HEK293T (cell line): ENCODE results near the gene PRSS56.

Experiments used
- CTCF ChIA-PET: fragments of 350-600 bp; formaldehyde crosslinking; extraction: SDS; loops from one replicate; lab custom pipeline; 2021; ENCODE audit warnings: antibody characterized with exemption, inconsistent platforms; lab: Yijun Ruan, JAX
- POLR2A ChIA-PET: fragments of 350-600 bp; formaldehyde crosslinking; extraction: SDS; loops from one replicate; lab custom pipeline; 2020; ENCODE audit warnings: antibody characterized with exemption, inconsistent platforms; lab: Yijun Ruan, JAX
- DNase-seq: peaks from one replicate; pipeline ENCODE4 v3.0.0; 2012; ENCODE audit warnings: mixed read lengths; ENCODE audit errors: extremely low spot score
- ARNT ChIP-seq: fragments of 450-650 bp; IDR thresholded peaks from 2 replicates; pipeline ENCODE4 v1.6.1; 2017; ENCODE audit warnings: mild to moderate bottlenecking
- BHLHE40 ChIP-seq: fragments of 450-650 bp; IDR thresholded peaks from 2 replicates; pipeline ENCODE4 v1.6.1; 2016; ENCODE audit warnings: mild to moderate bottlenecking, moderate library complexity, borderline replicate concordance
- CTBP1 ChIP-seq: fragments of 450-650 bp; IDR thresholded peaks from 2 replicates; pipeline ENCODE4 v1.6.1; 2016; ENCODE audit warnings: borderline replicate concordance
- ELF4 ChIP-seq: fragments of 450-650 bp; IDR thresholded peaks from 2 replicates; pipeline ENCODE4 v1.6.1; 2017; ENCODE audit warnings: antibody characterized with exemption
- FOXA1 ChIP-seq: fragments of 450-650 bp; IDR thresholded peaks from 2 replicates; pipeline ENCODE4 v1.6.1; 2016; ENCODE audit warnings: mild to moderate bottlenecking
- FOXK2 ChIP-seq: fragments of 450-650 bp; IDR thresholded peaks from 2 replicates; pipeline ENCODE4 v1.6.1; 2016; ENCODE audit warnings: mild to moderate bottlenecking
- FOXM1 ChIP-seq: fragments of 450-650 bp; IDR thresholded peaks from 2 replicates; pipeline ENCODE4 v1.6.1; 2017; ENCODE audit warnings: mild to moderate bottlenecking, borderline replicate concordance
- HDGF ChIP-seq: fragments of 450-650 bp; IDR thresholded peaks from 2 replicates; pipeline ENCODE4 v1.6.1; 2017; ENCODE audit warnings: antibody characterized with exemption, borderline replicate concordance
- L3MBTL2 ChIP-seq: fragments of 450-650 bp; conservative IDR thresholded peaks from 2 replicates; pipeline ENCODE4 v1.6.1; 2016; ENCODE audit warnings: mild to moderate bottlenecking
- LEF1 ChIP-seq: fragments of 450-650 bp; IDR thresholded peaks from 2 replicates; pipeline ENCODE4 v1.6.1; 2017; ENCODE audit warnings: mild to moderate bottlenecking, borderline replicate concordance
- NFRKB ChIP-seq: fragments of 450-650 bp; IDR thresholded peaks from 2 replicates; pipeline ENCODE4 v1.6.1; 2016; ENCODE audit warnings: mild to moderate bottlenecking, moderate library complexity
- PKNOX1 ChIP-seq: fragments of 450-650 bp; IDR thresholded peaks from 2 replicates; pipeline ENCODE4 v1.6.1; 2016
- SP1 ChIP-seq: fragments of 450-650 bp; IDR thresholded peaks from 2 replicates; pipeline ENCODE4 v1.6.1; 2017
- SUZ12 ChIP-seq: fragments of 450-650 bp; IDR thresholded peaks from 2 replicates; pipeline ENCODE4 v1.6.1; 2016; ENCODE audit warnings: mild to moderate bottlenecking
- TARDBP ChIP-seq: fragments of 450-650 bp; IDR thresholded peaks from 2 replicates; pipeline ENCODE4 v1.6.1; 2016
- ZNF384 ChIP-seq: fragments of 450-650 bp; IDR thresholded peaks from 2 replicates; pipeline ENCODE4 v1.6.1; 2016

The PRSS56 gene

DNA sequence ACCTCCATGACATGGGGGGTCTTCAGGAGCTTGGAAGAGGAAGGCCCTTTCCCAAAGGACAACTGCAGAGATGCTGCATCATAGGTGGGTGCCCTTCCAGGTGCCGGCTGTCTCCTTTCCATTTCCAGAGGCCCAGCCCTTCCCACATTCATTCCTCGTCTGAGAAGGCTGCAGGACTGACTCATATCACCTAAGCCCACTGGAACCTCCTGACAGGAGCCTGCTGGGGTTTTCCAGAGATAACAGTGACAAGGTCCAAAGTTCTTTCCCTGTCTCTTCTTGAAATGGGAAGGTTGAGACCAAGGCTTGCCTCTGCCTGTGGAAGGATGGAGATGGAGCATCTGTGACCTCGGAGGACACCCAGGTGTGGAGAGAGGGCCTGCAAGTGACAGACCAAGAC, 3.6 kb upstream of the PRSS56 start:
- ChIA-PET CTCF (no interaction called here), POLR2A (no interaction called here)
- no peak for TF ChIP-seq TARDBP
- no peak for TF ChIP-seq L3MBTL2
- TF ChIP-seq FOXA1, result no peak
- no peak for TF ChIP-seq SP1
- no peak for TF ChIP-seq HDGF
- no peak for TF ChIP-seq PKNOX1
- no peak for TF ChIP-seq CTBP1
- TF ChIP-seq FOXK2, result no peak
- TF ChIP-seq FOXM1, result no peak
- TF ChIP-seq LEF1, result no peak
- TF ChIP-seq SUZ12, result no peak
- TF ChIP-seq ZNF384, result no peak
- DNase-seq, result no peak

GRCh38 chr2:232518844-232519243, 1.3 kb upstream of the PRSS56 start:
- DNase-seq, result no peak
- TF ChIP-seq HDGF, result no peak
- TF ChIP-seq ZNF384, result no peak
- no peak for TF ChIP-seq SUZ12
- no peak for TF ChIP-seq LEF1
- no peak for TF ChIP-seq ELF4
- no peak for TF ChIP-seq BHLHE40
- TF ChIP-seq FOXK2, result no peak
- TF ChIP-seq FOXA1, result no peak
- TF ChIP-seq CTBP1, result no peak
- TF ChIP-seq PKNOX1, result no peak
- no peak for TF ChIP-seq NFRKB
- no peak for TF ChIP-seq ARNT
- TF ChIP-seq SP1, result no peak
- no peak for TF ChIP-seq FOXM1
- ChIA-PET POLR2A (interaction anchor here (0.9 kb wide), 1 partner anchor 32 kb away, joined by 3 read pairs; the partner anchor contains the start of genes EIF4E2 and TIGD1), CTCF (interaction anchor here (0.5 to 1.5 kb wide), 3 partner anchors 72 to 602 kb away, joined by 3 to 5 read pairs (median 3); no protein-coding TSS in a partner anchor)

GRCh38 chr2:232520489-232520888, 301 bp downstream of the PRSS56 start:
- TF ChIP-seq ELF4, result no peak
- TF ChIP-seq CTBP1, result no peak
- TF ChIP-seq L3MBTL2, result no peak
- TF ChIP-seq FOXK2, result no peak
- no peak for TF ChIP-seq SUZ12
- TF ChIP-seq NFRKB, result no peak
- TF ChIP-seq TARDBP, result no peak
- no peak for TF ChIP-seq ARNT
- no peak for TF ChIP-seq HDGF
- no peak for TF ChIP-seq ZNF384
- TF ChIP-seq FOXA1, result no peak
- TF ChIP-seq LEF1, result no peak
- no peak for TF ChIP-seq FOXM1
- TF ChIP-seq BHLHE40, result no peak
- TF ChIP-seq SP1, result no peak
- no peak for DNase-seq
- CTCF ChIA-PET, result interaction anchor here (0.6 to 0.9 kb wide), 4 partner anchors 43 to 510 kb away, joined by 3 to 4 read pairs (median 3); no protein-coding TSS in a partner anchor
- POLR2A ChIA-PET, result no interaction called here

DNA sequence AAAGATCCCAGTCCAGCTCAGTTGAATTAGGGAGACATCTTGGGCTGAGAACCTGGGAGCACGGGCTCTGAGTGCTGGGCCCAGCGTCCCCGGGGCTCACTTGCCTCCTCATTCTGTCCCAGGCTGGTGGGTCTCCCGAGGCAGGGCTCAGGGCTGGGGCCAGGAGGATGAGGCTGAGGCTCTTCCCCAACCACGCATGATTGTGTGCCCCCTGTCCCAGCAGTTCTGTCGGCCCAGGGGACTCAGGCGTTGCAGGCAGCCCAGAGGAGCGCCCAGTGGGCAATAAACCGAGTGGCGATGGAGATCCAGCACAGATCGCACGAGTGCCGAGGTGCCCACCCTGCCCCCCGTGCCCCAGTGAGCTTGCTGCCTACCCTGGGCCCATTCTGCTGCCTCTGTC, 910 bp downstream of the PRSS56 start:
- DNase-seq, result no peak
- ChIA-PET POLR2A (no interaction called here), CTCF (interaction anchor here (0.6 to 0.9 kb wide), 4 partner anchors 44 to 177 kb away, joined by 3 read pairs; no protein-coding TSS in a partner anchor)
- no peak for TF ChIP-seq FOXA1
- TF ChIP-seq BHLHE40, result no peak
- no peak for TF ChIP-seq ELF4
- no peak for TF ChIP-seq PKNOX1
- no peak for TF ChIP-seq SP1
- TF ChIP-seq SUZ12, result no peak
- TF ChIP-seq TARDBP, result no peak
- no peak for TF ChIP-seq L3MBTL2
- no peak for TF ChIP-seq CTBP1
- no peak for TF ChIP-seq ZNF384
- no peak for TF ChIP-seq HDGF
- no peak for TF ChIP-seq FOXK2

- DNase-seq, result peak; percentile 82
- no peak for TF ChIP-seq NFRKB
- TF ChIP-seq SUZ12, result no peak
- no peak for TF ChIP-seq FOXA1
- no peak for TF ChIP-seq TARDBP
- no peak for TF ChIP-seq LEF1
- TF ChIP-seq L3MBTL2, result no peak
- CTCF ChIA-PET, result interaction anchor here (0.6 to 1.6 kb wide), 6 partner anchors 17 to 621 kb away, joined by 3 to 5 read pairs (median 3); partner anchors contain the start of gene CHRNG
- POLR2A ChIA-PET, result no interaction called here
These were observed 1.9 kb downstream of the PRSS56 start for GRCh38 chr2:232521959-232522622.
